ENCODE results near the gene KRT79. TPM values are rescaled to one million over a fixed set of nuclear protein-coding genes. Genes with fewer than 3 reads are reported as not detected.

Gene KRT79
- total and polyA plus RNA-seq, 4 donors: 0.02 to 1.5 (median 0.12) TPM; not detected in 1

- H3K36me3 ChIP-seq (ENCODE audit: control insufficient read depth in 4 of 4, insufficient read depth in 4 of 4, low read length in 4 of 4): no peaks in the 10 kb centered on the region
- no peak overlapping the region for H3K4me3 ChIP-seq
- H3K27me3 ChIP-seq (ENCODE audit: control insufficient read depth in 3 of 3, insufficient read depth in 3 of 3, low read length in 2 of 3): no peaks in the 10 kb centered on the region
- no peak for ATAC-seq (ENCODE audit: insufficient read depth, low FRiP score)
- no peak for TF ChIP-seq CTCF (IDR thresholded peaks at IDR 0.05; ENCODE audit: control extremely low read depth, extremely low read depth)
- H3K9me3 ChIP-seq (ENCODE audit: control insufficient read depth in 4 of 4, insufficient read depth in 3 of 4, low read length in 3 of 4): no peaks in the 10 kb centered on the region
- peaks cover 0 to 10% (median 6%) of the 10 kb centered on the region in 5 donors for H3K4me1 ChIP-seq (ENCODE audit: control insufficient read depth in 5 of 5, insufficient read depth in 5 of 5, low read length in 5 of 5)
- H3K9ac ChIP-seq (ENCODE audit: insufficient read depth in 1 of 2, low read length in 2 of 2): no peak overlapping the region
- no peak overlapping the region for H3K27ac ChIP-seq (ENCODE audit: low read depth in 1 of 2, low read length in 1 of 2)
- DNase-seq: no peak
- 81 to 83% methylated on average over 16 to 17 of the region's 17 CpGs for WGBS, 2 donors
These were observed 44.6 kb upstream of the KRT79 start for GRCh38 chr12:52878507-52879393.

GRCh38 chr12:52877242-52877641 is 43.1 kb upstream of the KRT79 start:
- Histone ChIP-seq H3K27ac (ENCODE audit: low read depth in 1 of 2, low read length in 1 of 2) (no peak overlapping the region), H3K36me3 (ENCODE audit: control insufficient read depth in 4 of 4, insufficient read depth in 4 of 4, low read length in 4 of 4) (no peaks in the 10 kb centered on the region), H3K27me3 (ENCODE audit: control insufficient read depth in 3 of 3, insufficient read depth in 3 of 3, low read length in 2 of 3) (no peaks in the 10 kb centered on the region), H3K4me1 (ENCODE audit: control insufficient read depth in 5 of 5, insufficient read depth in 5 of 5, low read length in 5 of 5) (peaks cover 0 to 12% (median 8%) of the 10 kb centered on the region in 5 donors), H3K9me3 (ENCODE audit: control insufficient read depth in 4 of 4, insufficient read depth in 3 of 4, low read length in 3 of 4) (no peaks in the 10 kb centered on the region), H3K9ac (ENCODE audit: insufficient read depth in 1 of 2, low read length in 2 of 2) (no peak overlapping the region), H3K4me3 (no peak overlapping the region)
- WGBS, 2 donors: 83 to 92% methylated on average over 3 of the region's 3 CpGs
- ATAC-seq (ENCODE audit: insufficient read depth, low FRiP score) (no peak), DNase-seq (no peak)
- no peak for TF ChIP-seq CTCF (IDR thresholded peaks at IDR 0.05; ENCODE audit: control extremely low read depth, extremely low read depth)

- Histone ChIP-seq H3K4me1 (ENCODE audit: control insufficient read depth in 5 of 5, insufficient read depth in 5 of 5, low read length in 5 of 5) (peaks cover 0 to 12% (median 8%) of the 10 kb centered on the region in 5 donors), H3K36me3 (ENCODE audit: control insufficient read depth in 4 of 4, insufficient read depth in 4 of 4, low read length in 4 of 4) (no peaks in the 10 kb centered on the region), H3K9ac (ENCODE audit: insufficient read depth in 1 of 2, low read length in 2 of 2) (no peak overlapping the region), H3K4me3 (no peak overlapping the region), H3K27ac (ENCODE audit: low read depth in 1 of 2, low read length in 1 of 2) (no peak overlapping the region), H3K27me3 (ENCODE audit: control insufficient read depth in 3 of 3, insufficient read depth in 3 of 3, low read length in 2 of 3) (no peaks in the 10 kb centered on the region), H3K9me3 (ENCODE audit: control insufficient read depth in 4 of 4, insufficient read depth in 3 of 4, low read length in 3 of 4) (no peaks in the 10 kb centered on the region)
- WGBS, 2 donors: 68 to 85% methylated on average over 7 of the region's 7 CpGs
- no peak for TF ChIP-seq CTCF (IDR thresholded peaks at IDR 0.05; ENCODE audit: control extremely low read depth, extremely low read depth)
- DNase-seq (no peak), ATAC-seq (ENCODE audit: insufficient read depth, low FRiP score) (no peak)
These were observed 42.3 kb upstream of the KRT79 start for GRCh38 chr12:52876372-52876771.

Measured in lung (tissue), 12 donors.